Kidney epithelial cell (primary cell): ENCODE data around the gene YWHAG. TPM values are rescaled to one million over a fixed set of nuclear protein-coding genes. Genes with fewer than 3 reads are reported as not detected.
"Not testable (repeated sequence)": the region's sequence is repeated elsewhere in the genome, so short reads cannot be mapped to it uniquely, and the experiment has no call there.

Source experiments
- DNase-seq: peaks from one replicate; pipeline ENCODE4 v3.0.0-alpha.2; 2010; ENCODE audit warnings: low read depth
- H3K27me3 ChIP-seq: 2 replicates; pipeline ENCODE4 v1.6.0; 2011; ENCODE audit warnings: low read length; ENCODE audit not compliant: control insufficient read depth, insufficient read depth
- H3K36me3 ChIP-seq: 2 replicates; pipeline ENCODE4 v1.5.1; 2011; ENCODE audit warnings: low read length; ENCODE audit not compliant: control insufficient read depth, insufficient read depth
- H3K4me3 ChIP-seq: 2 replicates; pipeline ENCODE4 v1.5.1; 2011; ENCODE audit warnings: low read depth, mild to moderate bottlenecking, control low read depth, low read length
- CTCF ChIP-seq: IDR thresholded peaks from 2 replicates; pipeline ENCODE4 v1.5.1; 2011; ENCODE audit warnings: mild to moderate bottlenecking, moderate library complexity, low read length, control low read depth, inconsistent platforms; ENCODE audit not compliant: insufficient read depth, poor library complexity, severe bottlenecking
- total RNA-seq: library from RNA; depleted of rRNA; stranded (reverse); fragments of >200 nt; gene quantifications from 2 replicates; pipeline ENCODE4 v1.2.3, GENCODE V29; 2015

Gene YWHAG
- total RNA-seq, 1 donor from 2014 or later, result 115 TPM

- DNase-seq, result no peak
- Histone ChIP-seq H3K36me3 (no peaks in the 10 kb centered on the region), H3K27me3 (no peaks in the 10 kb centered on the region), H3K4me3 (no peak overlapping the region)
- TF ChIP-seq CTCF, result no peak
Measured at GRCh38 chr7:76400248-76400647, 41.5 kb upstream of the YWHAG start.

DNA sequence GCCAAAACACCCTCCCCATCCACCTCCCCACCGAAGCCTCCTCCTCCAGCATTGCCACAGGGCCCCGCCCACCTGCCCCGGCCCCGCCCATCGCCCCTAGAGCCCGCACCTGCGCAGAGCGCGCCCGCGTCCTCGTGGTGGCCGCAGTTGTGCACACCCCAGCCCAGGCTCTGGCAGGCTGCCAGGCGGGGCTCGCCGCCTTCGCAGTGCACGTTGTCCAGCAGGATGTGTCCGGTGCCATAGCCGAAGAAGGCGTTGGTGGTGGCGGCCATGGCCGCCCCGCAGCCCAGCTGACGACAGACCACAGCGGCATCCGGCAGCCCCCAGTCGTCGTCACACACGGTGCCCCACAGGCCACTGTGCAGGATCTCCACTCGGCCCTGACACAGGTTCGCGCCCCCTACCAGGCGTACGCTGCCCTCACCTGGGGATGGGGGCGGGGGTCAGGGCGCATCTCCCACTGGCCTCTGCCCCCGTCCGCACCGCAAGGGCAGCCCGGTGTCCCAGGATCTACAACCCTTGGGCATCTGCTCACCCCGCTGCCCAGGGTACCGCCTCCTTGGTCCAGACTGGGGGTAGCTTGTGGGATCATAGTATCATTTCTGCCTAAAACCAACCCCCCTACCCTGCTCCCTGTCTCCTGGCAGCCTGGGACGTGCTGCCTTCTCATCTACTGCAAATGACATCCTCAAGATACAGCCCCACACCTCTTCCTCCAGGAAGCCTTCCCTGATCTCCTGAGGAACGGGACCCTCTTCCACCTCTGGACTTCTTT lies 38.8 kb upstream of the YWHAG start:
- TF ChIP-seq CTCF, result no peak
- no peaks in the 10 kb centered on the region for H3K27me3 ChIP-seq
- no peak for DNase-seq
- peak overlapping the region; percentile 31 for H3K4me3 ChIP-seq
- H3K36me3 ChIP-seq, result no peaks in the 10 kb centered on the region

- no peaks in the 10 kb centered on the region for H3K27me3 ChIP-seq
- no peak overlapping the region for H3K4me3 ChIP-seq
- DNase-seq, result no peak
- no peaks in the 10 kb centered on the region for H3K36me3 ChIP-seq
- TF ChIP-seq CTCF, result no peak
Measured at GRCh38 chr7:76396864-76397263, 38.1 kb upstream of the YWHAG start.

DNA sequence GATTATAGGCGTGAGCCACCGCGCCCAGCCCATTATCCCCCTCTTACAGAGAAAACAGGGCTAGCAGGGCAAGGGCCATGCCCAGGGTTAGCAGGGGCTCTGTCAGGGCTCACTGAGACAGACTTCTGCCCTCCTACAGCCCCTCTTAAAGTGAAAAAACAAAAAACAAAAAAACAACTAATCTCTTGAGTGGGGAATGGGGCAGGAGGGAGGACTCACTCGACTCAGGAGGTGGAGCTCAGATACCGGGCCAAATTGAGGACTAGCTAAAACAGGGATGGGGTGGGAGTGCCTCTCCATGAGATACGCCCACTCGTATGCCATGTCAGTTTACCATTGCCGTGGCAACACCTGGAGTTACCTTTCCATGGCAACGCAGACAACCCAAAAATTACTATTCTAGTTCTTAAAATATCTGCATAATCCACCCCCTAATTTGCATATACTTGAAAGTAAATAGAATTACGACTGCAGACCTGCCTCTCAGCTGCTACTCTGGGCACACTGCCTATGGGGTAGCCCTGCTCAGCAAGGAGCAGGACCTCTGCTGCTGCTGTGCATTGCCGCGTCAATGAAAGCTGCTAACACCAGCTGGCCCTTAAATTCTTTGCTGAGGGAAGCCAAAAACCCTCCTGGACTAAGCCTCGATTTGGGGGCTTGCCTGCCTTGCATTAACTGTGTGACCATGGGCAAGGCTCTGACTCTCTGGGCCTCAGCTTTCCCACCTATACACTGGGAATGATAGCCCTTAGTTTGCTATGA lies 37.4 kb upstream of the YWHAG start:
- H3K4me3 ChIP-seq, result no peak overlapping the region
- H3K27me3 ChIP-seq, result no peaks in the 10 kb centered on the region
- H3K36me3 ChIP-seq, result no peaks in the 10 kb centered on the region
- DNase-seq, result no peak
- TF ChIP-seq CTCF, result no peak

- not testable (repeated sequence) for H3K27me3 ChIP-seq, H3K36me3 ChIP-seq, DNase-seq, H3K4me3 ChIP-seq
Measured at GRCh38 chr7:76395605-76395964, 36.8 kb upstream of the YWHAG start.

GRCh38 chr7:76394957-76395356 lies 36.2 kb upstream of the YWHAG start:
- H3K27me3 ChIP-seq, result no peaks in the 10 kb centered on the region
- DNase-seq, result no peak
- no peak for TF ChIP-seq CTCF
- no peaks in the 10 kb centered on the region for H3K36me3 ChIP-seq
- no peak overlapping the region for H3K4me3 ChIP-seq
